Spleen (tissue), 11 donors: ENCODE data around the gene GSG1L. TPM values are rescaled to one million over a fixed set of nuclear protein-coding genes. Genes with fewer than 3 reads are reported as not detected.

ENCODE experiments used
- DNase-seq: peaks from one replicate; pipeline ENCODE4 v3.0.0-alpha.2; 2020
- H3K27ac ChIP-seq, 8 donors: fragments of 200-600 bp; sonication (generic) in 7 of 8; 1 replicate in 4 of 8; 2 replicates in 4 of 8; pipeline versions ENCODE4 v1.5.0 to v1.8.0; 2016 to 2021; ENCODE audit warnings: inconsistent platforms in 4 of 8, mild to moderate bottlenecking in 4 of 8, moderate library complexity in 1 of 8
- H3K27me3 ChIP-seq, 7 donors: fragments of 200-600 bp; sonication (generic) in 6 of 7; replicated peaks in 1 of 7; 1 replicate in 4 of 7; 2 replicates in 3 of 7; pipeline versions ENCODE4 v1.5.0 to v1.8.0; 2016 to 2021; ENCODE audit warnings: inconsistent platforms in 3 of 7, mild to moderate bottlenecking in 1 of 7
- H3K36me3 ChIP-seq, 6 donors: fragments of 200-600 bp; sonication (generic) in 5 of 6; 1 replicate in 4 of 6; 2 replicates in 2 of 6; pipeline versions ENCODE4 v1.5.0 to v1.8.0; 2016 to 2021; ENCODE audit warnings: inconsistent platforms in 2 of 6
- H3K4me1 ChIP-seq, 6 donors: fragments of 200-600 bp; sonication (generic) in 5 of 6; 1 replicate in 3 of 6; 2 replicates in 3 of 6; pipeline versions ENCODE4 v1.5.0 to v1.8.0; 2016 to 2021; ENCODE audit warnings: inconsistent platforms in 3 of 6
- H3K4me3 ChIP-seq, 8 donors: fragments of 200-600 bp; sonication (generic) in 7 of 8; 1 replicate in 4 of 8; 2 replicates in 4 of 8; pipeline versions ENCODE4 v1.5.0 to v1.8.0; 2016 to 2021; ENCODE audit warnings: inconsistent platforms in 4 of 8, mild to moderate bottlenecking in 4 of 8, moderate library complexity in 2 of 8
- H3K9me3 ChIP-seq, 8 donors: fragments of 200-600 bp; sonication (generic) in 7 of 8; 1 replicate in 4 of 8; 2 replicates in 4 of 8; pipeline versions ENCODE4 v1.5.0 to v1.8.0; 2016 to 2021; ENCODE audit warnings: inconsistent platforms in 4 of 8
- POLR2A ChIP-seq, 3 donors: fragments of 450-650 bp; IDR thresholded peaks; one replicate each; pipeline ENCODE4 v1.5.1; 2017; ENCODE audit warnings: antibody characterized with exemption in 3 of 3, mild to moderate bottlenecking in 1 of 3
- POLR2AphosphoS5 ChIP-seq, 3 donors: sonication (generic); formaldehyde crosslinking; IDR thresholded peaks; one replicate each; pipeline ENCODE4 v1.5.1; 2017; ENCODE audit warnings: antibody characterized with exemption in 3 of 3
- WGBS, 5 donors: extraction: QIAGEN DNeasy Blood & Tissue Kit in 3 of 5; methylation state at CpG; one replicate each; pipeline versions ENCODE4 v1.1.5 to v1.1.7; 2013 to 2018; 5-methylcytosine and 5-hydroxymethylcytosine counted together
- intact Hi-C: fragments of 100-400 bp; cut with DNase I; formaldehyde crosslinking; loops from one replicate; pipeline ENCODE4 v1.15.0; 2023; ENCODE audit warnings: low total_unique reads
- polyA plus RNA-seq, 3 donors: library from polyadenylated mRNA; stranded (reverse); fragments of 200-250 nt; gene quantifications; one replicate each; pipeline ENCODE4 v1.2.1, GENCODE V29; 2013
- total RNA-seq, 7 donors: library from RNA; depleted of rRNA in 3 of 7; stranded (reverse); fragments of >200 nt in 3 of 7; fragmentation: NEBNext Ultra II Directional in 4 of 7; extraction: Animal tissue kit (Norgen Biotek cat#: 25700) in 4 of 7; gene quantifications; one replicate each; pipeline versions ENCODE4 v1.1.0 to v1.2.1, GENCODE V29; 2016 to 2021
- TF ChIP-seq, protein P1 (sequence below), 11 experiments: fragments of 200-600 bp in 7 of 11; fragments of 450-650 bp in 4 of 11; sonication (generic) in 4 of 11; IDR thresholded peaks in 8 of 11; conservative IDR thresholded peaks in 3 of 11; 1 replicate in 7 of 11; 2 replicates in 4 of 11; pipeline versions ENCODE4 v1.4.0 to v1.8.0; 2016 to 2021; ENCODE audit warnings: antibody characterized with exemption in 11 of 11, inconsistent platforms in 4 of 11, mild to moderate bottlenecking in 1 of 11
- donor health status: healthy with polysubstance abuse.
- donor health status: DM: no; HTN: no; CAD: no; lungs with moderate emphysema.
- donor health status: DM: no; HTN: no; CAD: no.
- donor health status: Bipolar disorder and iron deficiency.
- donor health status: healthy.
- donor health status: DM: no; HTN: no; CAD: no.
- donor health status: DM: yes; HTN: yes; CAD: no.

The GSG1L gene
- total and polyA plus RNA-seq, 10 donors: 0.22 to 0.58 (median 0.43) TPM; not detected in 6

DNA sequence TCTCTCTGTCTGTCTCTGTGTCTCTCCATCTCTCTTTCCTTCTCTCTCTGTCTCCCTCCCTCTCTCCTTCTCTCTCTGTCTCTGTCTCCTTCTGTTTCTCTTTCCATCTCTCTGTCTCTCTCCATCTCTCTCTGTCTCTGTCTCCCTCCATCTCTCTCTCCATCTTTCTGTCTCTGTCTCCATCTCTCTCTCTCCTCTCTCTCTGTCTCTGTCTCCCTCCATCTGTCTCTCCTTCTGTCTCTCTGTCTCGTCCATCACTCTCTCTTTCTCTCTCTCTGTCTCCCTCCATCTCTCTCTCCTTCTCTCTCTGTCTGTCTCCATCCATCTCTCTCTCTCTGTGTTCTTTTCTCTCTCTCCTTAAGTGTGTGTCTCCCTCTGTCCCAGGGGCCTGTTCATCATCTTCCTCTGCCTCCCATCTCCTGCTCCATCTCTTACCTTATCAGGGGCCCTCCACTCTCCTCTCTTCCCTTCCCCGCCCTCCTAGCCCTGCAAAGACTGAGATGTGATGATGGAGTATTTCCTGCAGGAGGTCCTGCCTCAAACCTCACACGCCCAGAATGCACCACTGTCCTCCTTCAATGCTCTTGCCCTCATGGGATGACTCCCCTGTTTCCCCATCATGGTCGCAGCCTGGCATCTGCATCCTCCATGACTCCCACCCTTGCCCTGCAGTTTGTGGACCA lies 193.3 kb downstream of the GSG1L start:
- 42 to 52% (median 49%) methylated on average over 4 of the region's 4 CpGs for WGBS, 5 donors
- Histone ChIP-seq H3K4me3 (no peak overlapping the region), H3K9me3 (peaks cover 3 to 51% (median 35%) of the 10 kb centered on the region in 8 donors), H3K27ac (no peak overlapping the region), H3K36me3 (no peaks in the 10 kb centered on the region), H3K27me3 (peaks cover 0 to 8% (median 0%) of the 10 kb centered on the region in 7 donors), H3K4me1 (no peaks in the 10 kb centered on the region)
- intact Hi-C loops: no loop called here
- TF ChIP-seq POLR2AphosphoS5 (IDR thresholded peaks at IDR 0.05): no peak
- TF ChIP-seq POLR2A (IDR thresholded peaks at IDR 0.05): no peak
- DNase-seq: no peak

DNA sequence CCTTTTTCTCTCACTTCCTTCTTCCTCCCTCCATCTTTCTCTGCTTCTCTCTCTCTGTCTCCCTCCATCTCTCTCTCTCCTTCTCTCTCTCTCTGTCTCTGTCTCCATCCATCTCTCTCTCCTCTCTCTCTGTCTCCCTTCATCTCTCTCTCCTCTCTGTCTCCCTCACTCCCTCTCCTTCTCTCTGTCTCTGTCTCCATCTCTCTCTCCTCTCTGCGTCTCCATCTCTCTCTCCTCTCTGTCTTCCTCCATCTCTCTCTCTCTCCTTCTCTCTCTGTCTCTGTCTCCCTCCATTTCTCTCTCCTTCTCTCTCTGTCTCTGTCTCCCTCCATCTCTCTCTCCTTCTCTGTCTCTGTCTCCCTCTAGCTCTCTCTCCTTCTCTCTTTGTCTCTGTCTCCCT lies 194.1 kb downstream of the GSG1L start:
- Histone ChIP-seq H3K36me3 (no peaks in the 10 kb centered on the region), H3K27me3 (peaks cover 0 to 7% (median 0%) of the 10 kb centered on the region in 7 donors), H3K4me1 (no peaks in the 10 kb centered on the region), H3K27ac (no peak overlapping the region), H3K4me3 (no peak overlapping the region), H3K9me3 (peaks cover 3 to 50% (median 33%) of the 10 kb centered on the region in 8 donors)
- DNase-seq: no peak
- intact Hi-C loops: no loop called here
- TF ChIP-seq, protein P1, sequence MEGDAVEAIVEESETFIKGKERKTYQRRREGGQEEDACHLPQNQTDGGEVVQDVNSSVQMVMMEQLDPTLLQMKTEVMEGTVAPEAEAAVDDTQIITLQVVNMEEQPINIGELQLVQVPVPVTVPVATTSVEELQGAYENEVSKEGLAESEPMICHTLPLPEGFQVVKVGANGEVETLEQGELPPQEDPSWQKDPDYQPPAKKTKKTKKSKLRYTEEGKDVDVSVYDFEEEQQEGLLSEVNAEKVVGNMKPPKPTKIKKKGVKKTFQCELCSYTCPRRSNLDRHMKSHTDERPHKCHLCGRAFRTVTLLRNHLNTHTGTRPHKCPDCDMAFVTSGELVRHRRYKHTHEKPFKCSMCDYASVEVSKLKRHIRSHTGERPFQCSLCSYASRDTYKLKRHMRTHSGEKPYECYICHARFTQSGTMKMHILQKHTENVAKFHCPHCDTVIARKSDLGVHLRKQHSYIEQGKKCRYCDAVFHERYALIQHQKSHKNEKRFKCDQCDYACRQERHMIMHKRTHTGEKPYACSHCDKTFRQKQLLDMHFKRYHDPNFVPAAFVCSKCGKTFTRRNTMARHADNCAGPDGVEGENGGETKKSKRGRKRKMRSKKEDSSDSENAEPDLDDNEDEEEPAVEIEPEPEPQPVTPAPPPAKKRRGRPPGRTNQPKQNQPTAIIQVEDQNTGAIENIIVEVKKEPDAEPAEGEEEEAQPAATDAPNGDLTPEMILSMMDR (IDR thresholded peaks at IDR 0.05 in 8 of 11, conservative IDR thresholded peaks at IDR 0.05 in 3 of 11): no peak
- no peak for TF ChIP-seq POLR2AphosphoS5 (IDR thresholded peaks at IDR 0.05)
- TF ChIP-seq POLR2A (IDR thresholded peaks at IDR 0.05): no peak
- 87 to 100% (median 92%) methylated on average over 1 of the region's 1 CpG for WGBS, 5 donors

DNA sequence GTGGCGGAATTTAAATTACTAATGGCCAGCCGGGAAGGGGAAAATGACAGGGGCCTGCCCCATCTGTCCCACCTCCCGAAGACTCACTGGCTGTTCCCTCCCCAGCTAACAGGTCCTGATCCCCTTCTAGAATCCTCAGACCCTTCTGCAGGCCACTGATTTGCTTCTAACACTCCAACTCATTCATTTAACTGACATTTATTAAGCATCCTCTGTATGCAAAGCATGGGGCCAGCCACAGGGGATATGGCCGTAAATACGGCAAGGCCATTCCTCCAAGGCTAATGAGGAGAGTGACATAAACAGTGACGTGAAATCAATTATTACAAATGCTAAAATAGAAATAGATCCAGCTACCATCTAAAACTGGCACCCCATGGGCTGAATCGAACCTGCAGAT lies 195.3 kb downstream of the GSG1L start:
- H3K27me3 ChIP-seq: peaks cover 0 to 7% (median 0%) of the 10 kb centered on the region in 7 donors
- H3K4me1 ChIP-seq: no peaks in the 10 kb centered on the region
- H3K36me3 ChIP-seq: no peaks in the 10 kb centered on the region
- no peak overlapping the region for H3K4me3 ChIP-seq
- TF ChIP-seq, protein P1 (IDR thresholded peaks at IDR 0.05 in 8 of 11, conservative IDR thresholded peaks at IDR 0.05 in 3 of 11): no peak
- TF ChIP-seq POLR2AphosphoS5 (IDR thresholded peaks at IDR 0.05): no peak
- TF ChIP-seq POLR2A (IDR thresholded peaks at IDR 0.05): no peak
- H3K9me3 ChIP-seq: peaks cover 3 to 50% (median 33%) of the 10 kb centered on the region in 8 donors
- 77 to 88% (median 85%) methylated on average over 7 of the region's 7 CpGs for whole genome bisulfite sequencing, 5 donors
- H3K27ac ChIP-seq: no peak overlapping the region
- intact Hi-C loops: no loop called here
- DNase-seq: no peak

GRCh38 chr16:27867122-27868110 lies 196.1 kb downstream of the GSG1L start:
- intact Hi-C loops: no loop called here

More at GRCh38 chr16:27867122-27868110, 196.1 kb downstream of the GSG1L start:
- H3K4me1 ChIP-seq: no peaks in the 10 kb centered on the region
- peaks cover 3 to 51% (median 35%) of the 10 kb centered on the region in 8 donors for H3K9me3 ChIP-seq
- DNase-seq: peak; percentile 76
- no peak overlapping the region for H3K4me3 ChIP-seq
- no peak overlapping the region for H3K27ac ChIP-seq
- H3K36me3 ChIP-seq: no peaks in the 10 kb centered on the region
- H3K27me3 ChIP-seq: peaks cover 0 to 7% (median 0%) of the 10 kb centered on the region in 7 donors
- 33 to 43% (median 36%) methylated on average over 16 to 19 of the region's 19 CpGs for WGBS, 5 donors
- no peak for TF ChIP-seq POLR2AphosphoS5 (IDR thresholded peaks at IDR 0.05)
- TF ChIP-seq, protein P1 (IDR thresholded peaks at IDR 0.05 in 8 of 11, conservative IDR thresholded peaks at IDR 0.05 in 3 of 11): peak in 8 of 11 experiments; percentile 21 to 59 (median 37)
